ENCODE measurements around the gene NAT14. TPM values are rescaled to one million over a fixed set of nuclear protein-coding genes. Genes with fewer than 3 reads are reported as not detected.
A peak's percentile ranks its signal among the peaks of the same experiment; 100 is the strongest.

NAT14 gene
- total RNA-seq, 1 donor from 2014 or later: 21.7 TPM

- Mint-ChIP-seq H3K4me1 (peaks cover 19% of the 10 kb centered on the region), H3K27me3 (no peaks in the 10 kb centered on the region), H3K9me3 (no peaks in the 10 kb centered on the region), H3K4me3 (no peak overlapping the region), H3K36me3 (ENCODE audit: low read depth) (peaks cover 6% of the 10 kb centered on the region), H3K27ac (no peak overlapping the region)
- intact Hi-C loops (cut with micrococcal nuclease): no loop called here
- no peak for DNase-seq
Observed at GRCh38 chr19:55482967-55483705, 1.9 kb upstream of the NAT14 start.

DNA sequence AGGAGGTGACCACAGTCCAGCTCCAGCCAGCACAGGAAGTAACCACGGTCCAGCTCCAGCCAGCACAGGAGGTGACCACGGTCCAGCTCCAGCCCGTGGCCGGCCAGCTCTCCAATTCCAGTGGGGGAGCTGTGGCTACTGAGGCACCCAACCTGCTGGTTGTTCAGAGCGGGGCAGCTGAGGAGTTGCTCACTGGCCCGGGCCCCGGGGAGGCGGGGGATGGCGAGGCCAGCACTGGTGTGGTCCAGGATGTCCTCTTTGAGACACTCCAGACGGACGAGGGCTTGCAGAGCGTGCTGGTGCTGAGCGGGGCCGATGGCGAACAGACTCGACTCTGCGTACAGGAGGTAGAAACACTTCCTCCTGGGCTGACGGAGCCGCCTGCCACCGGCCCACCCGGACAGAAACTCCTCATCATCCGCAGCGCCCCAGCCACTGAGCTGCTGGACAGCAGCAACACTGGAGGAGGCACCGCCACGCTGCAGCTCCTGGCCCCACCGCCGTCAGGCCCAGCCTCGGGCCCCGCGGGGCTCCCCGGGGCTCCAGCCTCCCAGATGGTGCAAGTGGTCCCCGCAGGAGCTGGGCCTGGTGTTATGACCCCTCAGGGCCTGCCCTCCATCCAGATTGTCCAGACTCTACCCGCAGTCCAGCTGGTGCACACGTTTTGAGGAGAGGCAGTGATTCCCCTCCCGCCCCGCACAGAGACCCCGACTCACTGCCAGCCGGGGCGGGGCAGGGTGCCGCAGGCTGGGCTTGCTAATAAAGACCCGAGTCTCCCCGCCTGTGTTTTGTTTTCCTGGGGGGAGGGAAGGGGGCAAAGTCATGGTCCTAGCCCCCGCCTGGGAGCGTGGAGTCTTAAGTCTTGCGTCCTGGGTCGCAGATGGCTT lies 1.0 kb upstream of the NAT14 start:
- intact Hi-C loops (cut with micrococcal nuclease): no loop called here
- Mint-ChIP-seq H3K4me1 (peaks cover 11% of the 10 kb centered on the region), H3K4me3 (peak overlapping the region; percentile 82), H3K27me3 (no peaks in the 10 kb centered on the region), H3K27ac (peak overlapping the region; percentile 48), H3K36me3 (ENCODE audit: low read depth) (peaks cover 6% of the 10 kb centered on the region), H3K9me3 (no peaks in the 10 kb centered on the region)
- no peak for DNase-seq

DNA sequence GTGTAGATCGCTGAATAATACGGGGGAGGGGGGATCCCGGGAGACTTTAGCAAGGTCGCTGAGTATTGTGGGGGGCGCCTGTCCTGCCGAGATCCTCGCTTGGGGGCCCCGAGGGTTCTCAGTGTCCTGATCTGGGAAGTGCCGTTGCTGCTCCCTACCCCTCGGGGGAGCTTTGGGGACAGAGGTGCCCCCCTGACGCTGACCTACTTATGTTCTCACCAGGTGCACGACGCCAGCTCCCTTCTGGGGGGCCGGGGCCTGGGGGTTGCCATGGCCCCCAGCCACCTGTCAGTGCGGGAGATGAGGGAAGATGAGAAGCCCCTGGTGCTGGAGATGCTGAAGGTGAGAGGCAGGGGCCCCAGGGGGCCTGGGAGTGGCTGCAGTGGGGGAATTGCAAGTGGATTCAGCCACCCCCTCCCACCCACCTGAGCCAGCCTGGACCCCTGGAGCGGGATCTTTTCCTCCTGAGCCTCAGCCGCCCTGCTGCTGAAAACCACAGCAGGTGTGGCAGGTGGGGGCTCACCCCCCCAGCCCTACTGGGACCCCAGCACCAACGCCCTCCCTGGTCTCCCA lies 537 bp downstream of the NAT14 start:
- intact Hi-C loops (cut with micrococcal nuclease): loop anchor here (1.0 kb wide), 1 partner anchor 9 kb away; the partner anchor contains the start of gene ZNF628
- H3K27ac Mint-ChIP-seq: peak overlapping the region; percentile 79
- no peaks in the 10 kb centered on the region for H3K9me3 Mint-ChIP-seq
- no peaks in the 10 kb centered on the region for H3K27me3 Mint-ChIP-seq
- H3K36me3 Mint-ChIP-seq (ENCODE audit: low read depth): peaks cover 3% of the 10 kb centered on the region
- H3K4me1 Mint-ChIP-seq: peaks cover 8% of the 10 kb centered on the region
- H3K4me3 Mint-ChIP-seq: peak overlapping the region; percentile 82
- DNase-seq: no peak

GRCh38 chr19:55486043-55486970 lies 1.3 kb downstream of the NAT14 start:
- H3K4me1 Mint-ChIP-seq: peaks cover 8% of the 10 kb centered on the region
- H3K36me3 Mint-ChIP-seq (ENCODE audit: low read depth): peaks cover 3% of the 10 kb centered on the region
- no peaks in the 10 kb centered on the region for H3K9me3 Mint-ChIP-seq
- intact Hi-C loops (cut with micrococcal nuclease): no loop called here
- no peaks in the 10 kb centered on the region for H3K27me3 Mint-ChIP-seq
- peak overlapping the region; percentile 79 for H3K27ac Mint-ChIP-seq
- no peak for DNase-seq
- peak overlapping the region; percentile 82 for H3K4me3 Mint-ChIP-seq

- peaks cover 8% of the 10 kb centered on the region for H3K4me1 Mint-ChIP-seq
- H3K27ac Mint-ChIP-seq: peak overlapping the region; percentile 74
- no peaks in the 10 kb centered on the region for H3K9me3 Mint-ChIP-seq
- peaks cover 3% of the 10 kb centered on the region for H3K27me3 Mint-ChIP-seq
- H3K4me3 Mint-ChIP-seq: peak overlapping the region; percentile 24
- peaks cover 3% of the 10 kb centered on the region for H3K36me3 Mint-ChIP-seq (ENCODE audit: low read depth)
- intact Hi-C loops (cut with micrococcal nuclease): no loop called here
- DNase-seq: no peak
Observed at GRCh38 chr19:55486971-55487923, 2.3 kb downstream of the NAT14 start.

- DNase-seq: no peak
- Mint-ChIP-seq H3K27me3 (peaks cover 3% of the 10 kb centered on the region), H3K4me1 (peaks cover 8% of the 10 kb centered on the region), H3K4me3 (peak within 1 kb of the TSS; percentile 24), H3K36me3 (ENCODE audit: low read depth) (peaks cover 3% of the 10 kb centered on the region), H3K9me3 (no peaks in the 10 kb centered on the region), H3K27ac (peak within 1 kb of the TSS; percentile 74)
- intact Hi-C loops (cut with micrococcal nuclease): no loop called here
Observed at GRCh38 chr19:55487924-55488687, 3.1 kb downstream of the NAT14 start, which contains the start of gene SSC5D. Gene SSC5D (plus strand): TSS chr19:55488436. CDS start chr19:55488590, 154 bp downstream.

DNA sequence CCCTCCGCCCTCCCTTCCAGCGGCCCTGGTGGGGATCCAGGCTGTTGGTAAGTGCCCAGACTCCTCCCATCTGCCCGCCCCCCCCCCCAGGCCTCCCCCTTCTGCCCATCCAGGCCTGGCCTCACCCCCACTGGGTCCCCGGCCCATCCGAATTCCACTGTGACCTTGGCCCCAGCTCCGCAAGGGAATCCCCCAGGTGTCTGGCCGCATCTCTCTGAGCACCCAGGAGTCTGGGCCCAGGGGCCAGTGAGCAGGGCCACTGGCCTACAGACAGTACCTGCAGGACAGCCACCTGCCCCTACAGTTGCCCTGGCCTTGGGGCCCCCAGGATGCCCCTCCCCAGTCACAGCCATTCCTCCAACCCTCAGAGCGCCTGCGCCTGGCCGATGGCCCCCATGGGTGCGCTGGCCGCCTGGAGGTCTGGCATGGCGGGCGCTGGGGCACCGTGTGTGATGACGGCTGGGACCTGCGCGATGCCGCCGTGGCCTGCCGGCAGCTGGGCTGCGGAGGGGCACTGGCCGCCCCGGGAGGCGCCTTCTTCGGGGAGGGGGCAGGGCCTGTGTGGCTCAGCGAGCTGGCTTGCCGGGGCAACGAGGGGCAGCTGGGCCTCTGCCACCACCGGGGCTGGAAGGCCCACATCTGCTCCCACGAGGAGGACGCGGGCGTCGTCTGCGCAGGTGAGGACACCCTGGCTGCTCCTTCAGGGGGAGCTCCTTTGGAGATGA lies 4.2 kb downstream of the NAT14 start:
- Mint-ChIP-seq H3K27ac (no peak overlapping the region), H3K36me3 (ENCODE audit: low read depth) (peaks cover 3% of the 10 kb centered on the region), H3K4me1 (peaks cover 8% of the 10 kb centered on the region), H3K9me3 (no peaks in the 10 kb centered on the region), H3K27me3 (peaks cover 3% of the 10 kb centered on the region), H3K4me3 (no peak overlapping the region)
- intact Hi-C loops (cut with micrococcal nuclease): no loop called here
- no peak for DNase-seq

- Mint-ChIP-seq H3K4me3 (no peak overlapping the region), H3K27me3 (peaks cover 3% of the 10 kb centered on the region), H3K4me1 (peaks cover 11% of the 10 kb centered on the region), H3K9me3 (no peaks in the 10 kb centered on the region), H3K27ac (no peak overlapping the region), H3K36me3 (ENCODE audit: low read depth) (peaks cover 3% of the 10 kb centered on the region)
- no peak for DNase-seq
- intact Hi-C loops (cut with micrococcal nuclease): no loop called here
Observed at GRCh38 chr19:55489711-55490477, 4.9 kb downstream of the NAT14 start.

DNA sequence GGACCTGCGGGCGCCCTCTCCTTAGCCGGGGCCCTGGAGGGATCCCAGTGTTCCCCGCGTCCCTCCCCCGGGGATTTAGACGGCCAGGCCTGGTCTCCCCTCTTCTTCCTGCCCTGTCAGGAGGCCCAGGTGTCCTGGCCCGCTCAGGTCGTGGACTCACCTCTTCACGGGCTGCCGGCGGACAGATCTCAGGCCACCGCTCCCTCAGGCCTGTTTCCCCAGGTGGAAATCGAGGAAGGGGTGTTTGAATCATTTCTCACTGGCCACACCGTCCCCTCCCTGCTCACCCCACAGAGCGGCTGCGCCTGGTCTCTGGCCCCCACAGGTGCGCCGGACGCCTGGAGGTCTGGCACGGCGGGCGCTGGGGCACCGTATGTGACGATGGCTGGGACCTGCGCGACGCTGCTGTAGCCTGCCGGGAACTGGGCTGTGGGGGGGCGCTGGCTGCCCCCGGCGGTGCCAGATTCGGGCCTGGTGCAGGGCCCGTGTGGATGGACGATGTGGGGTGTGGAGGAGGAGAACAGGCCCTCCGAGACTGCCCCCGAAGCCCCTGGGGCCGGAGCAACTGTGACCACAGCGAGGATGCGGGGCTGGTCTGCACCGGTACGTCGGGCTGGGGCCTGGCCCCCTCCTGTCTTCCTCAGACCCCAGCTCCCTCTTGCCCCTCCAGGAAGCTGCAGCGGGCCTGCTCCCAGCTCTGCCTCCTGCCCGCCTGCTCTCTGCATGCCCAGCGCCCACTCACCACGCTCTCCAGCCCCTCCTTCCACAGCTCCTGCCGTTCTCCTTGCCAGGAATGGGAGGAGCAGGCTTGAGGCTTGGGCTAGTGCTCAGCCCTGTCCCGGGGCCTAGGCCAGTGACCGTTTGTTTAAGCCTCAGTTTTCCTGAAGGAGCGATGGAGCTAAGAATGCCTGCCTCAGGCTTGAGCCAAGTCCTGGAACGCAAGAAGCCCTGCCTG lies 5.8 kb downstream of the NAT14 start:
- intact Hi-C loops (cut with micrococcal nuclease): no loop called here
- Mint-ChIP-seq H3K27ac (no peak overlapping the region), H3K4me1 (peaks cover 11% of the 10 kb centered on the region)

More for the DNA sequence above, 5.8 kb downstream of the NAT14 start:
- Mint-ChIP-seq H3K27me3 (peaks cover 3% of the 10 kb centered on the region), H3K9me3 (no peaks in the 10 kb centered on the region), H3K36me3 (ENCODE audit: low read depth) (peaks cover 3% of the 10 kb centered on the region), H3K4me3 (no peak overlapping the region)
- no peak for DNase-seq

Measured in activated CD4-positive, alpha-beta T cell treated with anti-CD3 and anti-CD28 coated beads, Interleukin-2, amount 10 ng/mL, durations not matched to agents 24 days and 14 days (primary cell).